Fibroblast of lung (primary cell): ENCODE results near the gene PALLD. TPM values are rescaled to one million over a fixed set of nuclear protein-coding genes. Genes with fewer than 3 reads are reported as not detected.

ENCODE experiments used
- DNase-seq, 2 donors: peaks; one replicate each; pipeline versions ENCODE4 v3.0.0 to v3.0.0-alpha.2; 2010; ENCODE audit warnings: low read depth in 2 of 2
- H2AFZ ChIP-seq: 2 replicates; pipeline ENCODE4 v1.5.1; 2012; ENCODE audit warnings: low read length, control low read depth, inconsistent platforms
- H3K27ac ChIP-seq: 2 replicates; pipeline ENCODE4 v1.5.1; 2011; ENCODE audit warnings: low read length, control low read depth; ENCODE audit not compliant: insufficient read depth
- H3K27me3 ChIP-seq: 2 replicates; pipeline ENCODE4 v1.5.1; 2011; ENCODE audit warnings: mild to moderate bottlenecking, low read length; ENCODE audit not compliant: control insufficient read depth, insufficient read depth
- H3K36me3 ChIP-seq: 2 replicates; pipeline ENCODE4 v1.5.1; 2011; ENCODE audit warnings: low read length; ENCODE audit not compliant: control insufficient read depth, insufficient read depth
- H3K4me1 ChIP-seq: 2 replicates; pipeline ENCODE4 v1.5.1; 2011; ENCODE audit warnings: low read length; ENCODE audit not compliant: control insufficient read depth, insufficient read depth; ENCODE audit errors: extremely low read depth
- H3K4me2 ChIP-seq: 2 replicates; pipeline ENCODE4 v1.5.1; 2011; ENCODE audit warnings: low read length, control low read depth; ENCODE audit not compliant: insufficient read depth; ENCODE audit errors: extremely low read depth
- H3K4me3 ChIP-seq, 4 experiments: fragments of 200-600 bp in 1 of 4; sonication (generic) in 1 of 4; replicated peaks in 1 of 4; 2 replicates each; pipeline ENCODE4 v1.5.1; 2011 to 2016; ENCODE audit warnings: low read length in 4 of 4, low read depth in 3 of 4, mild to moderate bottlenecking in 3 of 4, control low read depth in 2 of 4, inconsistent platforms in 1 of 4, mixed read lengths in 1 of 4; ENCODE audit not compliant: insufficient read depth in 1 of 4; ENCODE audit errors: control extremely low read depth in 1 of 4
- H3K79me2 ChIP-seq: 2 replicates; pipeline ENCODE4 v1.5.1; 2012; ENCODE audit warnings: mild to moderate bottlenecking, low read length, inconsistent platforms; ENCODE audit not compliant: control insufficient read depth, insufficient read depth
- H3K9ac ChIP-seq: 2 replicates; pipeline ENCODE4 v1.5.1; 2011; ENCODE audit warnings: mild to moderate bottlenecking, low read length, control low read depth; ENCODE audit not compliant: insufficient read depth
- H3K9me3 ChIP-seq: 2 replicates; pipeline ENCODE4 v1.5.1; 2012; ENCODE audit warnings: low read depth, low read length; ENCODE audit not compliant: control insufficient read depth, insufficient read depth
- H4K20me1 ChIP-seq: 2 replicates; pipeline ENCODE4 v1.5.1; 2011; ENCODE audit warnings: low read length; ENCODE audit not compliant: control insufficient read depth, insufficient read depth; ENCODE audit errors: extremely low read depth
- CTCF ChIP-seq, 2 donors: IDR thresholded peaks in 1 of 2; conservative IDR thresholded peaks in 1 of 2; 1 replicate in 1 of 2; 2 replicates in 1 of 2; pipeline ENCODE4 v1.5.1; 2011 to 2012; ENCODE audit warnings: low read length in 2 of 2, control low read depth in 1 of 2, inconsistent platforms in 1 of 2, low read depth in 1 of 2, mild to moderate bottlenecking in 1 of 2
- EZH2 ChIP-seq: IDR thresholded peaks from 2 replicates; pipeline ENCODE4 v1.5.1; 2012; ENCODE audit warnings: low read length, control low read depth, mild to moderate bottlenecking; ENCODE audit errors: missing control alignments
- polyA plus RNA-seq, 2 donors: library from polyadenylated mRNA; depleted of rRNA in 1 of 2; stranded (reverse) in 1 of 2; unstranded in 1 of 2; fragments of >200 nt; gene quantifications; 2 replicates each; pipeline ENCODE4 v1.2.1, GENCODE V29; 2011 to 2012; ENCODE audit warnings: missing spikeins in 1 of 2
- total RNA-seq: library from RNA; depleted of rRNA; stranded (reverse); fragments of >200 nt; gene quantifications from 2 replicates; pipeline ENCODE4 v1.2.1, GENCODE V29; 2014

PALLD gene
- total and polyA plus RNA-seq, 2 donors (not counting 1 experiment from before 2014, with no cell fraction given), result 200 to 205 TPM

- Histone ChIP-seq H3K9me3 (no peaks in the 10 kb centered on the region), H3K27me3 (no peaks in the 10 kb centered on the region), H3K4me2 (no peak overlapping the region), H3K4me3 (no peak overlapping the region), H3K36me3 (no peaks in the 10 kb centered on the region), H3K79me2 (no peaks in the 10 kb centered on the region), H3K4me1 (no peaks in the 10 kb centered on the region), H4K20me1 (no peaks in the 10 kb centered on the region), H2AFZ (no peak overlapping the region), H3K9ac (no peak overlapping the region), H3K27ac (no peak overlapping the region)
- TF ChIP-seq EZH2, result no peak
- TF ChIP-seq CTCF (conservative IDR thresholded peaks at IDR 0.05 in 1 of 2, IDR thresholded peaks at IDR 0.05 in 1 of 2; ENCODE audit: low read depth in 1 of 2, low read length in 2 of 2), result no peak
- DNase-seq, result no peak
These were observed 193.3 kb downstream of the PALLD start for GRCh38 chr4:168690199-168690598.

GRCh38 chr4:168691631-168692369 is 194.9 kb downstream of the PALLD start:
- Histone ChIP-seq H4K20me1 (no peaks in the 10 kb centered on the region), H3K4me2 (no peak overlapping the region), H3K36me3 (no peaks in the 10 kb centered on the region), H3K27ac (no peak overlapping the region), H3K27me3 (no peaks in the 10 kb centered on the region), H3K79me2 (no peaks in the 10 kb centered on the region), H2AFZ (no peak overlapping the region), H3K4me1 (no peaks in the 10 kb centered on the region), H3K9me3 (no peaks in the 10 kb centered on the region), H3K4me3 (no peak overlapping the region), H3K9ac (no peak overlapping the region)
- no peak for DNase-seq
- TF ChIP-seq CTCF (conservative IDR thresholded peaks at IDR 0.05 in 1 of 2, IDR thresholded peaks at IDR 0.05 in 1 of 2; ENCODE audit: low read depth in 1 of 2, low read length in 2 of 2) (no peak), EZH2 (no peak)

- Histone ChIP-seq H3K9ac (no peak overlapping the region), H3K4me3 (no peak overlapping the region), H4K20me1 (no peaks in the 10 kb centered on the region), H3K9me3 (no peaks in the 10 kb centered on the region), H3K27ac (no peak overlapping the region), H3K4me1 (no peaks in the 10 kb centered on the region), H3K36me3 (no peaks in the 10 kb centered on the region), H3K79me2 (no peaks in the 10 kb centered on the region), H3K27me3 (no peaks in the 10 kb centered on the region), H2AFZ (no peak overlapping the region), H3K4me2 (peak overlapping the region; percentile 7)
- TF ChIP-seq EZH2 (no peak), CTCF (conservative IDR thresholded peaks at IDR 0.05 in 1 of 2, IDR thresholded peaks at IDR 0.05 in 1 of 2; ENCODE audit: low read depth in 1 of 2, low read length in 2 of 2) (no peak)
- DNase-seq, result peak in 1 of 2 donors; percentile 46
These were observed 197.1 kb downstream of the PALLD start for GRCh38 chr4:168693750-168694490.
